Progenitor cell of endocrine pancreas (in vitro differentiated cells): ENCODE measurements around the gene GRAMD1A. TPM values are rescaled to one million over a fixed set of nuclear protein-coding genes. Genes with fewer than 3 reads are reported as not detected.

Source experiments
- DNase-seq: peaks from one replicate; pipeline ENCODE4 v3.0.0; 2021; ENCODE audit warnings: low spot score; ENCODE audit not compliant: unreplicated experiment
- H3K27ac Mint-ChIP-seq: 2 replicates; pipeline ENCODE4 v1.8.0; 2021; ENCODE audit warnings: mild to moderate bottlenecking, moderate library complexity, mixed read lengths
- H3K27me3 Mint-ChIP-seq: 2 replicates; pipeline ENCODE4 v1.8.0; 2021; ENCODE audit warnings: mixed read lengths
- H3K36me3 Mint-ChIP-seq: 2 replicates; pipeline ENCODE4 v1.8.0; 2022; ENCODE audit warnings: mixed read lengths; ENCODE audit not compliant: insufficient read depth
- H3K4me1 Mint-ChIP-seq: 2 replicates; pipeline ENCODE4 v1.8.0; 2021; ENCODE audit warnings: low read depth, mixed read lengths
- H3K4me3 Mint-ChIP-seq: 2 replicates; pipeline ENCODE4 v1.8.0; 2021; ENCODE audit warnings: low read depth, mild to moderate bottlenecking, moderate library complexity, mixed read lengths
- H3K9me3 Mint-ChIP-seq: 2 replicates; pipeline ENCODE4 v1.8.0; 2021; ENCODE audit warnings: low read depth, mixed read lengths
- CTCF ChIP-seq: fragments of 200-600 bp; sonication (generic); IDR thresholded peaks from one replicate; pipeline ENCODE4 v1.5.0; 2021; ENCODE audit warnings: antibody characterized with exemption, mild to moderate bottlenecking; ENCODE audit not compliant: unreplicated experiment
- total RNA-seq: library from RNA; stranded (reverse); gene quantifications from 2 replicates; pipeline ENCODE4 v1.2.1, GENCODE V29; 2021

GRAMD1A gene
- total RNA-seq, 1 donor from 2014 or later, result 111 TPM

DNA sequence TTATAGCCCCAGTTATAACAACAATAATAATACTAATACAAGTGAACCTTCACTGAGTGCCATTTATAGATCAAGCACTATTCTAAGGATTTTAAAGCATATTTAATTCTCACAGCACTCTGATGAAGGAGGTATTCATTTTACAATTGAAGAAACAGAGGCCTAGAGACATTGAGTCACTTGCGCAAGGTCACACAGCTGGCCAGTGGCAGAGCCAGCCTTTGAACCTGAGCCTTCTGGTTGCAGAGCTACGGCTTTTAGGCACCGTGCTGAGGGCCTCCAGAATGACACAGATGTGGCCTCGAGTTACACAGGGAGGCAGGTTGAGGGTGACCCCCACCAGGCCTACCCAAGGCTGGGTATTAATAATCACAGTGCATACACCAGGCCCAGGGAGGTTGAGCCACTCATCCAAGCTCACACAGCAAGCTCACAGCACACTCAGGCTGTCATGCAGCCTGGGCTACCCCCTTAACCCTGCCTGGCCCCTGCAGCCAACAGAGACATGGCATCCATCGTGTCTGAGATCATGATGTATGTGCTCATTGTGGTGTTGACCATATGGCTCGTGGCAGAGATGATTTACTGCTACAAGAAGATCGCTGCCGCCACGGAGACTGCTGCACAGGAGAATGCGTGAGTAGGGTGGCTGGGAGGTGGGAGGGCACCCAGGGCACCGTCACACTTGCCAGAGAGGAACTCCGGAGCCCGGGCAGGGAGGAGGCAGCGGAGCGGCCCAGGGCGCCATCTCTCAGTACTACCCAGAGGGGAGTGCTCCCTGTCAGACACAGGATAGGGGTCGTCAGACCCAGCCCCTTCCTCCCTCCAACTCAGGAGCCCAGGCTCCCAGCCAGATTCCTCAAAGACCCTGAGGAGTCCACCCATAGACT is 38.7 kb downstream of the GRAMD1A start:
- Mint-ChIP-seq H3K9me3 (no peaks in the 10 kb centered on the region), H3K4me1 (peaks cover 26% of the 10 kb centered on the region), H3K27me3 (peaks cover 7% of the 10 kb centered on the region), H3K4me3 (no peak overlapping the region), H3K27ac (no peak overlapping the region), H3K36me3 (no peaks in the 10 kb centered on the region)
- TF ChIP-seq CTCF, result no peak
- no peak for DNase-seq

DNA sequence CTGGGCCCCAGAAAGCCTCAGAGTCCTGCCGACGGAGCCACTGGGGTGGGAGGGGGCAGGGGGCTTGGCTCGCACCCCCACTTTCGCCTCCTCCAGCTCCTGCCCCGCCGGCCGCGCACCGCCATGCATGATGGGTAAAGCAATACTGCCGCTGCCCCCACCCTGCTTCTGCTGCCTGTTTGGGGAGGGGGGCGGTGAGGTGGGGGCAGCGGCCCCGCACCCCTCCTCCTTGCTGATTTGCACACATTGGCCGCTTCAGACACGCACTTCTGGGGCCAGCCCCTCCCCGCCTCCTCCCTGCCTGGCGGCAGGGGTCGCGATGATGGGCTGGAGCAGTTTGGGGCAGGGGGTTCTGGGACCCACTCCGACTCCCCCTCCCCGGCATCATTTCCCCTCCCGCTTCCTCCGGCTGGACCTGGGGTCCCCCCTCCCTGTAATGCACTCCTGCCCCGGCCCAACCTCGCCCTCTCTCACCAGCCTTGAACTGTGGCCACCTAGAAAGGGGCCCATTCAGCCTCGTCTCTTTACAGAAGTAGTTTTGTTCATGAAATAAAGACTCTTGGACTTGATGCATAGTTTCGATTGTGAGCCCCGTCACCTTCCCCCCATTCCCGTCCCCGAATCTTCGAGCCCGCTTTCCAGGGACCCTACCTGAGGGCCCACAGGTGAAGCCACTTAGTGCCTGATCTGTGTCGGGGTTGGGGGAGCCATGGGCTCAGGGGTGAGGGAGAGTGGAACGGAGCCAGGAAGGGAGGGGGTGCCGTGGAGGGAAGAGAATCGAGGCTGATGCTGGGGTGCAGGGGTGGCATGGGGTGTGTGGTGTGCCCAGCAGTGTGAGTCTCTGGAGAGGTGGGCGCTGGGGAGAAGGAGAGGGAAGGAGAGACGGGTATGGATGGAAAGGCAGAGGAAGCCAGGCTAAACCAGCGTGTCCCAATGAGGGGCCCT is 40.0 kb downstream of the GRAMD1A start:
- H3K4me3 Mint-ChIP-seq, result peak overlapping the region; percentile 33
- no peaks in the 10 kb centered on the region for H3K36me3 Mint-ChIP-seq
- no peak for DNase-seq
- H3K9me3 Mint-ChIP-seq, result no peaks in the 10 kb centered on the region
- peak overlapping the region; percentile 96 for H3K27ac Mint-ChIP-seq
- no peaks in the 10 kb centered on the region for H3K27me3 Mint-ChIP-seq
- H3K4me1 Mint-ChIP-seq, result peaks cover 33% of the 10 kb centered on the region
- TF ChIP-seq CTCF, result no peak

DNA sequence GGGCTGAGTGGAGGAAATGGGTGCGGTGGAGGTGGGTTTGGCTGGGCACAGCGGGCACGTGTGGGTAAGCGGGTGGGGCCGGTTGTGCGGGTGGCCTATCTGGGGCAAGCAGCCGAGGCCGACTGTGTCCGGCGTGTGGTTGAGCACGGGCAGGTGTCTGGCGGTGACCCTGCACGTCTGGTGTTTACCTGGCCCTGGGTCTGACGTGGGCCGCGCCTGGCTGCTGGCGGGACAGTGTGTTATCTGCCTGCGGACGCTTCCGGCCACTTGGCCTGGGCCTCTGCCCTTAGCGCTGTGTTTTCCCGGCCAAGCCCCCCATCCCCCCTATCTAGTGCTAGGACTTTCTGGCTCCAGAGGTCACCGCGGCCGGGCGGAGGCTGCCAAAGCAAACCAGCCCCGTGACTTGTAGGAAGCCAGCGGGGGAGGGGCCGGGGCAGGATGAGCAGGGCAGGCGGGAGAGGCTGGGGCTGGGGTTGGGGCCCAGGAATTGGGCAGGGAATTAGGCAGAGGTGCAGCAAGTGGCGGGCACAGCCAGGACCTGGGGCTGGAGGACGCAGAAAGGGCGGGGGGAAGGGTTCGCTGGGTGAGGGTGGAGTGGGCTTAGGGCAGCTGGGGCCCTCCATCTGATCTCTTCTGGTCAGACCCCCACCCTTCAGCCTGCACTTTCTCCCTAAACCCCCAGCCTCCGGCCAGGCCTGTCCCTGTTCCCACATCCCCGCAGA is 40.9 kb downstream of the GRAMD1A start:
- Mint-ChIP-seq H3K4me3 (peak overlapping the region; percentile 33), H3K36me3 (no peaks in the 10 kb centered on the region), H3K9me3 (no peaks in the 10 kb centered on the region), H3K4me1 (peaks cover 33% of the 10 kb centered on the region), H3K27me3 (no peaks in the 10 kb centered on the region), H3K27ac (peak overlapping the region; percentile 96)
- peak; percentile 48 for DNase-seq
- no peak for TF ChIP-seq CTCF

- peak; percentile 68 for DNase-seq
- peak within 1 kb of the TSS; percentile 96 for H3K27ac Mint-ChIP-seq
- no peaks in the 10 kb centered on the region for H3K36me3 Mint-ChIP-seq
- no peaks in the 10 kb centered on the region for H3K27me3 Mint-ChIP-seq
- H3K9me3 Mint-ChIP-seq, result no peaks in the 10 kb centered on the region
- H3K4me1 Mint-ChIP-seq, result peaks cover 33% of the 10 kb centered on the region
- peak within 1 kb of the TSS; percentile 73 for H3K4me3 Mint-ChIP-seq
- TF ChIP-seq CTCF, result no peak
These were observed 41.5 kb downstream of the GRAMD1A start, which contains the start of gene HPN for GRCh38 chr19:35041548-35042055. TSS of gene HPN (plus strand) at chr19:35041721. CDS start at chr19:35042507, 786 bp downstream.
